Fibroblast of skin of scalp (primary cell): Measurements from ENCODE around the gene USH2A.

Source experiments
- DNase-seq: peaks from one replicate; pipeline ENCODE4 v3.0.0-alpha.2; 2013

The USH2A gene

GRCh38 chr1:215923129-215923824 is 500.0 kb downstream of the USH2A start:
- DNase-seq, result peak; percentile 46

GRCh38 chr1:215911406-215911968 is 511.8 kb downstream of the USH2A start:
- DNase-seq, result peak; percentile 65

- DNase-seq, result peak; percentile 82
These were observed 517.6 kb downstream of the USH2A start for GRCh38 chr1:215905493-215906115.

- no peak for DNase-seq
These were observed 522.6 kb downstream of the USH2A start for GRCh38 chr1:215900684-215901083.

GRCh38 chr1:215899901-215900300 is 523.3 kb downstream of the USH2A start:
- no peak for DNase-seq

GRCh38 chr1:215895893-215896292 is 527.4 kb downstream of the USH2A start:
- no peak for DNase-seq

- no peak for DNase-seq
These were observed 528.0 kb downstream of the USH2A start for GRCh38 chr1:215895276-215895675.

- DNase-seq, result no peak
These were observed 528.6 kb downstream of the USH2A start for GRCh38 chr1:215894617-215895016.

GRCh38 chr1:215891266-215892057 is 531.8 kb downstream of the USH2A start:
- DNase-seq, result no peak

GRCh38 chr1:215890438-215890837 is 532.8 kb downstream of the USH2A start:
- no peak for DNase-seq

- DNase-seq, result no peak
These were observed 533.4 kb downstream of the USH2A start for GRCh38 chr1:215889871-215890270.

GRCh38 chr1:215888159-215888558 is 535.1 kb downstream of the USH2A start:
- no peak for DNase-seq

- no peak for DNase-seq
These were observed 535.6 kb downstream of the USH2A start for GRCh38 chr1:215887627-215888026.

GRCh38 chr1:215883004-215883403 is 540.2 kb downstream of the USH2A start:
- no peak for DNase-seq

GRCh38 chr1:215878843-215879242 is 544.4 kb downstream of the USH2A start:
- no peak for DNase-seq

- no peak for DNase-seq
These were observed 545.1 kb downstream of the USH2A start for GRCh38 chr1:215878128-215878527.

- DNase-seq, result no peak
These were observed 545.7 kb downstream of the USH2A start for GRCh38 chr1:215877452-215877951.

- DNase-seq, result no peak
These were observed 547.5 kb downstream of the USH2A start for GRCh38 chr1:215875712-215876111.

GRCh38 chr1:215875236-215875635 is 548.0 kb downstream of the USH2A start:
- DNase-seq, result no peak

GRCh38 chr1:215872658-215873057 is 550.6 kb downstream of the USH2A start:
- no peak for DNase-seq

GRCh38 chr1:215868500-215868899 is 554.7 kb downstream of the USH2A start:
- DNase-seq, result no peak

GRCh38 chr1:215865060-215865459 is 558.2 kb downstream of the USH2A start:
- DNase-seq, result no peak

GRCh38 chr1:215863796-215864195 is 559.5 kb downstream of the USH2A start:
- DNase-seq, result no peak
